SU-DHL-6 (cell line): ENCODE measurements around the gene TLK1.
"Not testable (repeated sequence)": the region's sequence is repeated elsewhere in the genome, so short reads cannot be mapped to it uniquely, and the experiment has no call there.

Source experiments
- H2AFZ ChIP-seq: fragments of 200-600 bp; sonication (generic); 2 replicates; pipeline ENCODE4 v1.6.1; 2014; ENCODE audit warnings: low read depth, mild to moderate bottlenecking, moderate library complexity, mixed read lengths, antibody characterized with exemption, low read length; ENCODE audit not compliant: severe bottlenecking
- H3F3A ChIP-seq: fragments of 200-600 bp; shearing (Covaris generic); 2 replicates; pipeline ENCODE4 v1.6.0; 2016; ENCODE audit warnings: antibody characterized with exemption, mild to moderate bottlenecking; ENCODE audit not compliant: insufficient read depth
- H3K27ac ChIP-seq: fragments of 200-600 bp; sonication (generic); 2 replicates; pipeline ENCODE4 v1.5.1; 2016; ENCODE audit warnings: low read depth, mild to moderate bottlenecking, low read length, moderate library complexity, mixed read lengths
- H3K27me3 ChIP-seq: fragments of 200-600 bp; sonication (generic), shearing (Covaris generic); 2 replicates; pipeline ENCODE4 v1.6.0; 2014; ENCODE audit warnings: mild to moderate bottlenecking, low read length
- H3K36me3 ChIP-seq: fragments of 200-600 bp; sonication (generic); 2 replicates; pipeline ENCODE4 v1.6.1; 2014; ENCODE audit warnings: mild to moderate bottlenecking, low read length, mixed read lengths
- H3K4me2 ChIP-seq: fragments of 300-600, 200-600 bp; shearing (Covaris generic), sonication (generic); 2 replicates; pipeline ENCODE4 v1.6.0; 2014; ENCODE audit warnings: low read length, low read depth, mild to moderate bottlenecking; ENCODE audit not compliant: poor library complexity, severe bottlenecking
- H3K4me3 ChIP-seq: fragments of 200-600 bp; sonication (generic); 2 replicates; pipeline ENCODE4 v1.5.1; 2014; ENCODE audit warnings: antibody characterized with exemption, low read length, mild to moderate bottlenecking, mixed read lengths; ENCODE audit not compliant: insufficient read depth, poor library complexity, severe bottlenecking
- H3K79me2 ChIP-seq: fragments of 200-600 bp; sonication (generic); 2 replicates; pipeline ENCODE4 v1.6.1; 2014; ENCODE audit warnings: mild to moderate bottlenecking, low read length, moderate library complexity; ENCODE audit not compliant: insufficient read depth
- H3K9ac ChIP-seq: fragments of 200-600 bp; sonication (generic); 2 replicates; pipeline ENCODE4 v1.7.0; 2014; ENCODE audit warnings: mild to moderate bottlenecking, low read length
- H3K9me2 ChIP-seq: fragments of 200-600 bp; sonication (generic); replicated peaks from 2 replicates; pipeline ENCODE4 v1.6.1; 2014; ENCODE audit warnings: low read length; ENCODE audit not compliant: insufficient read depth
- H3K9me3 ChIP-seq: fragments of 200-600 bp; sonication (generic); 2 replicates; pipeline ENCODE4 v1.6.1; 2014; ENCODE audit warnings: low read length, mixed read lengths; ENCODE audit not compliant: insufficient read depth
- H4K20me1 ChIP-seq: fragments of 200-600 bp; sonication (generic); 2 replicates; pipeline ENCODE4 v1.6.1; 2014; ENCODE audit warnings: low read depth, mild to moderate bottlenecking, antibody characterized with exemption, low read length, moderate library complexity, mixed read lengths
- CTCF ChIP-seq: fragments of 200-600 bp; sonication (generic); IDR thresholded peaks from one replicate; pipeline ENCODE4 v1.5.1; 2017; ENCODE audit warnings: antibody characterized with exemption, mild to moderate bottlenecking, low read length, moderate library complexity; ENCODE audit not compliant: insufficient read depth, poor library complexity, severe bottlenecking
- EZH2phosphoT487 ChIP-seq: fragments of 200-600 bp; sonication (generic), shearing (Covaris generic); conservative IDR thresholded peaks from 2 replicates; pipeline ENCODE4 v1.6.1; 2018; ENCODE audit warnings: mild to moderate bottlenecking, antibody characterized with exemption, low read length, moderate library complexity, mixed read lengths

TLK1 gene

GRCh38 chr2:171081649-171082111 lies 79.0 kb downstream of the TLK1 start:
- no peaks in the 10 kb centered on the region for H3K9me2 ChIP-seq
- TF ChIP-seq EZH2phosphoT487 = no peak
- H3K9ac ChIP-seq = no peak overlapping the region
- peaks cover 23% of the 10 kb centered on the region for H4K20me1 ChIP-seq
- H3K79me2 ChIP-seq = peaks cover 94% of the 10 kb centered on the region
- H3K4me2 ChIP-seq = no peak overlapping the region
- H3K36me3 ChIP-seq = peaks cover 31% of the 10 kb centered on the region
- H3K4me3 ChIP-seq = no peak overlapping the region
- H3K9me3 ChIP-seq = no peaks in the 10 kb centered on the region
- no peaks in the 10 kb centered on the region for H3K27me3 ChIP-seq
- H2AFZ ChIP-seq = no peak overlapping the region
- H3F3A ChIP-seq = peaks cover 8% of the 10 kb centered on the region; the same call in 1 of the 2 replicates
- H3K27ac ChIP-seq = no peak overlapping the region

GRCh38 chr2:171080607-171081006 lies 80.1 kb downstream of the TLK1 start:
- no peak for TF ChIP-seq CTCF
- no peak for TF ChIP-seq EZH2phosphoT487
- H2AFZ ChIP-seq = no peak overlapping the region
- peaks cover 8% of the 10 kb centered on the region; the same call in 1 of the 2 replicates for H3F3A ChIP-seq
- peaks cover 20% of the 10 kb centered on the region for H4K20me1 ChIP-seq
- no peaks in the 10 kb centered on the region for H3K27me3 ChIP-seq
- H3K27ac ChIP-seq = no peak overlapping the region
- no peak overlapping the region for H3K9ac ChIP-seq
- peaks cover 33% of the 10 kb centered on the region for H3K36me3 ChIP-seq
- no peaks in the 10 kb centered on the region for H3K9me2 ChIP-seq
- peaks cover 91% of the 10 kb centered on the region for H3K79me2 ChIP-seq
- H3K9me3 ChIP-seq = no peaks in the 10 kb centered on the region
- H3K4me3 ChIP-seq = no peak overlapping the region
- no peak overlapping the region for H3K4me2 ChIP-seq

GRCh38 chr2:171076422-171076821 lies 84.3 kb downstream of the TLK1 start:
- H3K9me2 ChIP-seq, H3F3A ChIP-seq, H3K27ac ChIP-seq, H3K4me3 ChIP-seq, H3K9me3 ChIP-seq, H3K4me2 ChIP-seq, H3K27me3 ChIP-seq, H2AFZ ChIP-seq, H4K20me1 ChIP-seq, H3K9ac ChIP-seq: not testable (repeated sequence)
- H3K36me3 ChIP-seq = peaks cover 39% of the 10 kb centered on the region
- H3K79me2 ChIP-seq = peaks cover 81% of the 10 kb centered on the region

- Histone ChIP-seq H3K9ac (no peak overlapping the region), H3K79me2 (peaks cover 66% of the 10 kb centered on the region)
These were observed 88.5 kb downstream of the TLK1 start for GRCh38 chr2:171072164-171072563.

More at GRCh38 chr2:171072164-171072563, 88.5 kb downstream of the TLK1 start:
- Histone ChIP-seq H4K20me1 (no peaks in the 10 kb centered on the region; the same call in 1 of the 2 replicates), H3K27ac (no peak overlapping the region), H3K9me2 (no peaks in the 10 kb centered on the region), H2AFZ (no peak overlapping the region), H3K36me3 (peaks cover 31% of the 10 kb centered on the region; the same call in 1 of the 2 replicates), H3K27me3 (no peaks in the 10 kb centered on the region), H3K9me3 (no peaks in the 10 kb centered on the region), H3K4me3 (no peak overlapping the region), H3F3A (peaks cover 15% of the 10 kb centered on the region; the same call in 1 of the 2 replicates), H3K4me2 (no peak overlapping the region)
- TF ChIP-seq EZH2phosphoT487 = no peak
- no peak for TF ChIP-seq CTCF
